GM19043 (cell line): ENCODE measurements around the gene EXOC4.
"Not testable (repeated sequence)": the region's sequence is repeated elsewhere in the genome, so short reads cannot be mapped to it uniquely, and the experiment has no call there.

Source experiments
- ATAC-seq: cut with Tn5 transposase; IDR thresholded peaks from one replicate; pipeline ENCODE4 v1.9.1; 2021; ENCODE audit warnings: low read depth; ENCODE audit not compliant: unreplicated experiment

EXOC4 gene

GRCh38 chr7:133771788-133772419 is 519.0 kb downstream of the EXOC4 start:
- no peak for ATAC-seq

- ATAC-seq: no peak
Measured at GRCh38 chr7:133773601-133774000, 520.7 kb downstream of the EXOC4 start.

GRCh38 chr7:133775201-133775600 is 522.3 kb downstream of the EXOC4 start:
- no peak for ATAC-seq

GRCh38 chr7:133776266-133776665 is 523.4 kb downstream of the EXOC4 start:
- ATAC-seq: no peak

GRCh38 chr7:133777701-133778100 is 524.8 kb downstream of the EXOC4 start:
- no peak for ATAC-seq

- ATAC-seq: peak; percentile 95
Measured at GRCh38 chr7:133778472-133778871, 525.6 kb downstream of the EXOC4 start.

GRCh38 chr7:133779538-133779937 is 526.7 kb downstream of the EXOC4 start:
- ATAC-seq: not testable (repeated sequence)

- ATAC-seq: no peak
Measured at GRCh38 chr7:133780912-133781311, 528.0 kb downstream of the EXOC4 start.

GRCh38 chr7:133781486-133782090 is 528.7 kb downstream of the EXOC4 start:
- ATAC-seq: no peak

GRCh38 chr7:133782470-133782869 is 529.6 kb downstream of the EXOC4 start:
- ATAC-seq: no peak

- no peak for ATAC-seq
Measured at GRCh38 chr7:133783276-133783675, 530.4 kb downstream of the EXOC4 start.

- no peak for ATAC-seq
Measured at GRCh38 chr7:133784486-133785001, 531.7 kb downstream of the EXOC4 start.

- ATAC-seq: no peak
Measured at GRCh38 chr7:133786401-133786937, 533.6 kb downstream of the EXOC4 start.

- ATAC-seq: no peak
Measured at GRCh38 chr7:133789974-133790373, 537.1 kb downstream of the EXOC4 start.

GRCh38 chr7:133790911-133791310 is 538.0 kb downstream of the EXOC4 start:
- ATAC-seq: no peak

- ATAC-seq: no peak
Measured at GRCh38 chr7:133794479-133794878, 541.6 kb downstream of the EXOC4 start.

- no peak for ATAC-seq
Measured at GRCh38 chr7:133795068-133795665, 542.3 kb downstream of the EXOC4 start.

- ATAC-seq: no peak
Measured at GRCh38 chr7:133796782-133797745, 544.2 kb downstream of the EXOC4 start.

- ATAC-seq: no peak
Measured at GRCh38 chr7:133797818-133798520, 545.1 kb downstream of the EXOC4 start.

- no peak for ATAC-seq
Measured at GRCh38 chr7:133801341-133801740, 548.5 kb downstream of the EXOC4 start.
